ENCODE measurements around the gene LRP6.

DNA sequence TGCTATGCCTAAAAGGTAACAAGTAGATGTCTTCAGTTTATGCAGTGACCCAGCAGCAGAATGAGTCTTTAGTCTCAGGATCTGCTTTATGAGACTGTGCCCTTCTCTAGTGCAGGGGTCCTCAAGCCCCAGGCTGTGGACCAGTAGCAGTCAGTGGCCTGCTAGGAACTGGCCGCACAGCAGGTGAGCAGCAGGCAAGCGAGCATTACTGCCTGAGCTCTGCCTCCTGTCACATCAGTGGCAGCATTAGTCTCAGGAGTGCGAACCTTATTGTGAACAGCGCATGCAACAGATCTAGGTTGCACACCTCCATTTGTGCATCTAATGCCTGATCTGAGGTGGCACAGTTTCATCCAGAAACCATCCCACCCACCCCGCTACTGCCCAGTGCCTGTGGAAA lies 38.4 kb downstream of the LRP6 start:
- TF ChIP-seq CTCF (conservative IDR thresholded peaks at IDR 0.05; ENCODE audit: low read length) (no peak), EZH2phosphoT487 (IDR thresholded peaks at IDR 0.05; ENCODE audit: borderline replicate concordance) (no peak)

All from Loucy (cell line).